Endothelial cell (in vitro differentiated cells): ENCODE measurements around the gene SPDYE2B. TPM values are rescaled to one million over a fixed set of nuclear protein-coding genes. Genes with fewer than 3 reads are reported as not detected.
"Not testable (repeated sequence)": the region's sequence is repeated elsewhere in the genome, so short reads cannot be mapped to it uniquely, and the experiment has no call there.

Source experiments
- DNase-seq: peaks from one replicate; pipeline ENCODE4 v3.0.0; 2021; ENCODE audit warnings: low spot score
- H3K27ac Mint-ChIP-seq: one replicate; pipeline ENCODE4 v1.8.0; 2021; ENCODE audit warnings: mixed read lengths, inconsistent platforms; ENCODE audit not compliant: unreplicated experiment
- H3K27me3 Mint-ChIP-seq: one replicate; pipeline ENCODE4 v1.8.0; 2021; ENCODE audit warnings: mild to moderate bottlenecking, moderate library complexity, mixed read lengths, inconsistent platforms; ENCODE audit not compliant: unreplicated experiment
- H3K36me3 Mint-ChIP-seq: one replicate; pipeline ENCODE4 v1.8.0; 2021; ENCODE audit warnings: mild to moderate bottlenecking, low read depth, mixed read lengths, inconsistent platforms; ENCODE audit not compliant: unreplicated experiment
- H3K4me1 Mint-ChIP-seq: one replicate; pipeline ENCODE4 v1.8.0; 2021; ENCODE audit warnings: mild to moderate bottlenecking, mixed read lengths, inconsistent platforms; ENCODE audit not compliant: unreplicated experiment
- H3K4me3 Mint-ChIP-seq: one replicate; pipeline ENCODE4 v1.8.0; 2021; ENCODE audit warnings: mild to moderate bottlenecking, mixed read lengths, inconsistent platforms; ENCODE audit not compliant: unreplicated experiment
- H3K9me3 Mint-ChIP-seq: one replicate; pipeline ENCODE4 v1.8.0; 2021; ENCODE audit warnings: mixed read lengths, inconsistent platforms; ENCODE audit not compliant: unreplicated experiment
- long read RNA-seq: library from polyadenylated mRNA; unstranded; transcript quantifications from one replicate; pipeline ENCODE4 v2.0.0, GENCODE V29; 2020; ENCODE audit not compliant: unreplicated experiment
- total RNA-seq: library from RNA; stranded (reverse); fragmentation: NEBNext Ultra II Directional; extraction: Animal tissue kit (Norgen Biotek cat#: 25700); gene quantifications from one replicate; pipeline ENCODE4 v1.2.1, GENCODE V29; 2021; ENCODE audit not compliant: unreplicated experiment

Gene SPDYE2B, protein sequence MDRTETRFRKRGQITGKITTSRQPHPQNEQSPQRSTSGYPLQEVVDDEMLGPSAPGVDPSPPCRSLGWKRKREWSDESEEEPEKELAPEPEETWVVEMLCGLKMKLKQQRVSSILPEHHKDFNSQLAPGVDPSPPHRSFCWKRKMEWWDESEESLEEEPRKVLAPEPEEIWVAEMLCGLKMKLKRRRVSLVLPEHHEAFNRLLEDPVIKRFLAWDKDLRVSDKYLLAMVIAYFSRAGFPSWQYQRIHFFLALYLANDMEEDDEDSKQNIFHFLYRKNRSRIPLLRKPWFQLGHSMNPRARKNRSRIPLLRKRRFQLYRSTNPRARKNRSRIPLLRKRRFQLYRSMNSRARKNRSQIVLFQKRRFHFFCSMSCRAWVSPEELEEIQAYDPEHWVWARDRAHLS
- total RNA-seq: not detected
- long read RNA-seq, partial matches to known transcripts: 0 of 3 reads
- long read RNA-seq, other reads (novel, unspliced or antisense): 3 of 3 reads

- not testable (repeated sequence) for H3K4me1 Mint-ChIP-seq, H3K9me3 Mint-ChIP-seq
Measured at GRCh38 chr7:102649924-102650323, at the start of gene SPDYE2B. Gene SPDYE2B, plus strand, starts transcription at chr7:102650319. Its CDS starts 2,030 bp downstream, at chr7:102652349.

DNA sequence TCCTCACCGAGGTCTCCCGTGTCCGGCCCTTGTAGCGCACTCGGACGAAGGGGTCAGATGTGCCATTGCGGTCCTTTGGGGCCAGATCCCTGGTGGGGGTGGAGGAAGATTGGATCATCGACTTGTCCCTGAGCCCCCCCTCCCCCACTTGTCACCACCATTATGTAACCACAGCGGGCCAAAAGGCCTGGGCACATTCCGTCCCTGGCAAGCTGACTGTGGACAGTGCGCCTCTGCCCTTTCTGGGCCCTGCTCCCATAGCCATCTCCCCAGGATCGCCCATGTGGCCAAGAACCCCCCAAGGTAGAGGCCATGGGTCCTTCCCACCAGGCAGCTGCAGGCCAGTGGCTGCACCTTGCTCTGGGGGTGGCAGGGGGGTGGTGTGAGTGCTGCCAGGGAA, 47.8 kb upstream of the SPDYE2B start:
- not testable (repeated sequence) for H3K27me3 Mint-ChIP-seq, DNase-seq, H3K27ac Mint-ChIP-seq, H3K9me3 Mint-ChIP-seq, H3K4me3 Mint-ChIP-seq, H3K4me1 Mint-ChIP-seq, H3K36me3 Mint-ChIP-seq

More at GRCh38 chr7:102649924-102650323, at the start of gene SPDYE2B:
- H3K27ac Mint-ChIP-seq, H3K27me3 Mint-ChIP-seq, H3K4me3 Mint-ChIP-seq, H3K36me3 Mint-ChIP-seq, DNase-seq: not testable (repeated sequence)

DNA sequence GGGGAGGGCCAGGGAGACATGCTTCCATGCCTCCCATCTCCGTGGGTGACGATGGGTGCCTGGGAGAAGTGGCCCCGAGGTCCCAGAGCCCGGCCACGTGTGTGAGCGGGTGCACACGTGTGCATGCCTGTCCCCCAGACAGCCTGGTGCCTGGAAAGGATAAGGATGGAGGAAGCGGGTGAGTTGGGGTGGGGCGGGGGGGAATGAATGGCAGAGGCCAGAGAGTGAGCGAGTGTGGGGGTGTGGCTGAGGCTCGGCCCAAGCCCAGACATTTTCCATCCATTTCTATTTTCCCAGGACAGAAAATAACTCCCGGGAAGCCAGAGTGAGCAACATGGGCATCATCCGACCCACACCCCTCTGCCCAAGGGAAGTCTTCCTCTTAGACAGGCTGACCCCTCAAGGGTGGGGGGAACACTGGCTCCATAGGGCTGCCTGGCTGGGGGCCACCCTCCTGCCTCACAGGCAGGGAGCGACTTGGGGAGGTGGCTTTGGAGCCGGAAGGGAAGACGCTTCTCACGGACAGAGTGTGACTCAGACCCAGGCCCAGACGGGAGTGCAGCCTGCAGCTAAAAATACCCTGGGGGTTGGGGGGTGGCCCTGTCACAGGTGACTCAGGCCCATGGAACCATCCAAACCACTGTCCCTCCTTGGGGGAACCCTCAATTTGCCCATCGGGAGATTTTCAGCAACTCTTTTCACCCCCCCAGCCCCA, 45.5 kb upstream of the SPDYE2B start:
- H3K27ac Mint-ChIP-seq, H3K27me3 Mint-ChIP-seq, H3K9me3 Mint-ChIP-seq, H3K36me3 Mint-ChIP-seq, H3K4me1 Mint-ChIP-seq, DNase-seq, H3K4me3 Mint-ChIP-seq: not testable (repeated sequence)

DNA sequence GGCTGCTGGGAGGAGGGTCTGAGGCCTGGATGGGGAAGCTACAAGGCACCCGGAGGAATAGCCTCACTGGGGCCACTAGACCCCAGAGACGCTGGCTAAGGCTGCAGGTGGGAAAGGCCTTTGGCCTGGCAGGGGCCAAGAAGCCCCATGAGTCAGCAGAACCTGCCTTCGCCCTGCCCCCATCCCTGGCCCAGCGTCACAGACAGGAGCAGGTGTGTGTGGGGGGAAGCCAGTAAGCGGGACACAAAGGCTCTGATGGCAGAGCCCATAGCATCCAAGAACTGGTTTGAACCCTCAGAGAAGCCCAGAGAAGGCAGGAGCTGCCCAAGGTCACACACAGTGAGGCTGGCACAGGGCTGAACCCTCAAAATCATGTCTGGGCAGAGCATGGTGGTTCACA, 43.3 kb upstream of the SPDYE2B start:
- H3K27ac Mint-ChIP-seq, H3K9me3 Mint-ChIP-seq, H3K4me3 Mint-ChIP-seq, DNase-seq, H3K36me3 Mint-ChIP-seq, H3K4me1 Mint-ChIP-seq, H3K27me3 Mint-ChIP-seq: not testable (repeated sequence)

DNA sequence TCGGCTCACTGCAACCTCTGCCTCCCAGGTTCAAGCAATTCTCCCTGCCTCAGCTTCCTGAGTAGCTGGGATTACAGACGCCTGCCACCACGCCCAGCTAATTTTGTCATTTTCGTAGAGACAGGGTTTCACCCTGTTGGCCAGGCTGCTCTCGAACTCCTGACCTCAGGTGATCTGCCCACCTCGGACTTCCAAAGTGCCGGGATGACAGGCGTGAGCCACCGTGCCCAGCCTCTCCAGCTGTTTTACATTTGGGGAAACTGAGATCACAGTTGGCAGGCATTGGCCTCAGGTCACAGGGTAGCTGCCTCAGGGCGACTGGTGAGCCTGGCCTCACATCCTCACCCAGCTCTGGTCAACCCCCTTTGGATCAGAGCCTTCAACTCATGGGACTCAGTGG, 40.4 kb upstream of the SPDYE2B start:
- not testable (repeated sequence) for DNase-seq, H3K9me3 Mint-ChIP-seq, H3K36me3 Mint-ChIP-seq, H3K27ac Mint-ChIP-seq, H3K4me3 Mint-ChIP-seq, H3K27me3 Mint-ChIP-seq, H3K4me1 Mint-ChIP-seq

GRCh38 chr7:102610441-102610840, 39.7 kb upstream of the SPDYE2B start:
- H3K36me3 Mint-ChIP-seq, H3K27ac Mint-ChIP-seq, H3K4me3 Mint-ChIP-seq, H3K4me1 Mint-ChIP-seq, H3K27me3 Mint-ChIP-seq, DNase-seq, H3K9me3 Mint-ChIP-seq: not testable (repeated sequence)

DNA sequence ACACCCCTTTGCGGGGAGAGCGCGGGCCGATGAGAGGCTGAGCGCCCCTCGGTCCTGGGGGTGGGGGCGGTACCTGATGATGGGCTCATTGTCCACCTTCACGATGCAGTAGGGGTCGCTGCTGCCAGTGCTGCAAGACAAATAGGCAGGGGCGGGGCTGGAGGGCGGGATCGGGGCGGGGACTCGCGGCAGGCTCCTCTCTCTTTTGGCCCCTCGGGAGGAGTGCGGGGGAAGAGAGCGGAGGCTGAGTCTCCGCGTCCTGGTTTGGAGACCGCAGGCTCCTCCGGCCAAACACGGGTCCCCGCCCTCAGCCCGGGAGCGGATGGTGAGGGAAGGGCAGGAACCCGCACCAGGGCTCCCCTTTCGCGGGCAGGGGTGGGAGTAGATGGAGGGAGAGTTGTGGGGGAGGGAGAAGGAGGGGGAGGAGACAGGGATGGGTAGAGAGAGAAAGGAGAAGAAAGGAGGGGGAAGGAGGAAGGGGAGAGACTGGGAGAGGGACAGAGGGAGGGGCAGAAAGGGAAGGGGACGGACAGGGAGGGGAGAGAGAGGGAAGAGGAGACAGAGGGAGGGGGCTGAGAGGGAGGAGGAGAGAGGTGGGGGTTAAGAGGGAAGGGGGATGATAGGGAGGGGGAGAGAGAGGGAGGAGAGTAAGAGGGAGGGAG, 39.0 kb upstream of the SPDYE2B start:
- not testable (repeated sequence) for H3K27me3 Mint-ChIP-seq, DNase-seq, H3K4me1 Mint-ChIP-seq

GRCh38 chr7:102611675-102612325, 38.3 kb upstream of the SPDYE2B start:
- not testable (repeated sequence) for H3K27me3 Mint-ChIP-seq, H3K4me3 Mint-ChIP-seq, H3K4me1 Mint-ChIP-seq, H3K27ac Mint-ChIP-seq, H3K36me3 Mint-ChIP-seq, H3K9me3 Mint-ChIP-seq
- peak; percentile 32 for DNase-seq

More for the DNA sequence above, 39.0 kb upstream of the SPDYE2B start:
- not testable (repeated sequence) for H3K4me3 Mint-ChIP-seq, H3K36me3 Mint-ChIP-seq, H3K27ac Mint-ChIP-seq, H3K9me3 Mint-ChIP-seq

DNA sequence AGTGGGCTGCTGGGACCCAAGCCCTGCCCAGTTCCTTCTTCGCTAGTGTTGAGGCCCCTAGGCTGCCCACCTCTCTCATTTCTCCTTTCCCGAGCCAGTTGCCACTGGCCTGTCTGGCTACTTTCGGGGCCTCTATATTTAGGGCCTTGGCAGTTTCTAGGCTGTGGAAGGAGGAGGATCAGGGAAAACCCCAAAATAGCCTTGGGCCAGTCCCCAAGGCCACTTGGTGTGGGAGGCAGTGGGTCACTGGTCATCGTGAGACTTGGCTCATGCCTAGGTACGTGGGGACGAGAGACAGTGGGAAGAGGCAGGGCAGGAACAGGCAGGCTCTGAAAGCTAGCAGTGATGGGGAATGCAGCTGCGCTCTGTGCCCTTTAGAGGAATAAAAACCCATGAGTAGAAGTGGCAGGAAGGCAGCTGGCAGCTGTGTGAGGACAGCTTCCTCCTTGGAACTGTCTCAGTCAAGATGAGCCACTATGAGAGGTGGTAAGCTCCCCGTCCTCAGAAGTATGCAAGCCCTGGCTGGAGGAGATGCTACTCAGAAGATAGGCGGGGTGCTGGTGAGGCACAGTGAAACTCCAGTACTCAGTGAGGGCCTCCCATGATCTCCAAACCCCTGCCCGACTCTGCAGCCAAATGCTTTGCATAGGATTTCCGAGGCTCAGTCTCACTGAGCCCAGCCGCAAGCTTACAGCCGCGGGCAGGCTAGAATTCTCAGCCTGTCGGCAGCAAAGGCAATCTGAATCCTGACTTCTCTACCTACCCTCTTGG, 36.4 kb upstream of the SPDYE2B start:
- not testable (repeated sequence) for H3K27me3 Mint-ChIP-seq, H3K4me1 Mint-ChIP-seq, H3K9me3 Mint-ChIP-seq, H3K4me3 Mint-ChIP-seq, DNase-seq, H3K36me3 Mint-ChIP-seq, H3K27ac Mint-ChIP-seq

DNA sequence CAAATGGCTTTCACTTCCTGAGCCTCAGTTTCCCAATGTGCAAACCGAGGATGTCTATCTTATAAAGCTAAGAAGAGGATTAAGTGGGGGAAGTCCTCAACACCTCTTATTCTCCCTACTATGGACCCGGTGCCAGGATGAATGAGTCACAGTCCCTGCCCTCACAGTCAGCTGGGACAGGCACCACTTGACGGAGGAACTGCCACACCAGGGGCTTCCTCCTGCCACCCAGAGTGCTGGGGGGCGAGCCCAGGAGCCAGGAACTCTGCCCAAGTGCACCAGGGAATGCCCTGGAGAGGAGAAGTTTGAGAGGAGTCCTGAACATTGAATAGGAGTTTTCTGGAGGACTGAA, 35.8 kb upstream of the SPDYE2B start:
- not testable (repeated sequence) for H3K27ac Mint-ChIP-seq, H3K4me1 Mint-ChIP-seq, H3K9me3 Mint-ChIP-seq, DNase-seq, H3K36me3 Mint-ChIP-seq, H3K27me3 Mint-ChIP-seq, H3K4me3 Mint-ChIP-seq

DNA sequence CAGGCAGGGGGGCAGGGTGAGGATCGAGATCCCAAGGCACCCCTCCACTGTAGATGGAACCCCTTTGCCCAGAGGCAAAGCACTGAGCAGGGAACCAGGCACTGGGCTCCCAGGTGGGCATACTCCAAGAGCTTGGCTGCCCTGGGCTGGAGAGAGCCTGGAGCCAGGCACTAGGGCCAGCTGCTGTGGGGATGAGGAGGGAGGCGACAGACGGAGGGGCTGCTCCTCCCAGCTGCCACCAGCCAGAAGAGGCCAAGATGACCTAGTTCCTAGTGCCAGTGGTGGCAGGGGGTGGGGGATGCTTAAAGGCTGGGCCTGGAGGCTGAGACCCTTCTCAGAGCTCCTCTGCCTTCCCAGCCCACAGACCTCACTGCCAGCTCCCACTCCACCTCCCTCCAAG, 35.2 kb upstream of the SPDYE2B start:
- H3K9me3 Mint-ChIP-seq, H3K27ac Mint-ChIP-seq, H3K27me3 Mint-ChIP-seq, H3K36me3 Mint-ChIP-seq, H3K4me3 Mint-ChIP-seq, H3K4me1 Mint-ChIP-seq, DNase-seq: not testable (repeated sequence)
